ENCODE measurements around the gene ZC3H18.
A peak's percentile ranks its signal among the peaks of the same experiment; 100 is the strongest.

ZC3H18 gene

GRCh38 chr16:88600539-88600896 lies 30.3 kb downstream of the ZC3H18 start:
- Histone ChIP-seq H3K36me3 (replicated peaks in 1 of 2; ENCODE audit: control insufficient read depth in 2 of 2, insufficient read depth in 2 of 2, low read length in 2 of 2) (peaks cover 48 to 83% of the 10 kb centered on the region in 2 donors), H3K18ac (ENCODE audit: low read length) (no peak overlapping the region), H2AK5ac (ENCODE audit: low read depth, low read length) (no peak overlapping the region), H4K8ac (ENCODE audit: low read depth, low read length) (no peak overlapping the region), H3K14ac (ENCODE audit: low read length) (no peak overlapping the region), H4K91ac (ENCODE audit: low read depth, low read length, poor library complexity) (no peak overlapping the region), H3K4me1 (ENCODE audit: control insufficient read depth in 2 of 2, insufficient read depth in 1 of 2, low read depth in 1 of 2, low read length in 2 of 2) (no peaks in the 10 kb centered on the region), H3K4me3 (ENCODE audit: low read length in 2 of 2) (no peak overlapping the region), H3K4ac (ENCODE audit: low read length) (no peak overlapping the region), H3K23ac (ENCODE audit: low read depth, low read length, poor library complexity) (no peak overlapping the region), H2AFZ (ENCODE audit: low read length) (no peak overlapping the region), H3K79me1 (ENCODE audit: low read depth, low read length) (peaks cover 9% of the 10 kb centered on the region), H3K27ac (replicated peaks; ENCODE audit: low read length) (no peak overlapping the region), H2BK120ac (ENCODE audit: low read depth, low read length) (no peak overlapping the region), H2BK12ac (ENCODE audit: low read length) (no peak overlapping the region), H2BK5ac (ENCODE audit: low read length) (no peak overlapping the region), H3K9ac (ENCODE audit: low read depth, low read length, poor library complexity) (no peak overlapping the region), H3K9me3 (replicated peaks in 1 of 2; ENCODE audit: control insufficient read depth in 2 of 2, insufficient read depth in 1 of 2, low read depth in 1 of 2, low read length in 2 of 2) (peaks cover 0 to 5% of the 10 kb centered on the region in 2 donors), H3K4me2 (ENCODE audit: insufficient read depth, low read length, poor library complexity, severe bottlenecking) (no peak overlapping the region), H3K27me3 (ENCODE audit: control insufficient read depth in 3 of 3, insufficient read depth in 3 of 3, low read depth in 1 of 3, low read length in 3 of 3) (no peaks in the 10 kb centered on the region), H2BK15ac (ENCODE audit: low read length) (no peak overlapping the region)
- DNase-seq (ENCODE audit: low spot score), result no peak
- WGBS, 2 donors (ENCODE audit: extremely low coverage in 2 of 2, insufficient read length in 2 of 2, insufficient replicate concordance in 1 of 2), result no CpG with 5 or more reads among the region's 6 CpGs

DNA sequence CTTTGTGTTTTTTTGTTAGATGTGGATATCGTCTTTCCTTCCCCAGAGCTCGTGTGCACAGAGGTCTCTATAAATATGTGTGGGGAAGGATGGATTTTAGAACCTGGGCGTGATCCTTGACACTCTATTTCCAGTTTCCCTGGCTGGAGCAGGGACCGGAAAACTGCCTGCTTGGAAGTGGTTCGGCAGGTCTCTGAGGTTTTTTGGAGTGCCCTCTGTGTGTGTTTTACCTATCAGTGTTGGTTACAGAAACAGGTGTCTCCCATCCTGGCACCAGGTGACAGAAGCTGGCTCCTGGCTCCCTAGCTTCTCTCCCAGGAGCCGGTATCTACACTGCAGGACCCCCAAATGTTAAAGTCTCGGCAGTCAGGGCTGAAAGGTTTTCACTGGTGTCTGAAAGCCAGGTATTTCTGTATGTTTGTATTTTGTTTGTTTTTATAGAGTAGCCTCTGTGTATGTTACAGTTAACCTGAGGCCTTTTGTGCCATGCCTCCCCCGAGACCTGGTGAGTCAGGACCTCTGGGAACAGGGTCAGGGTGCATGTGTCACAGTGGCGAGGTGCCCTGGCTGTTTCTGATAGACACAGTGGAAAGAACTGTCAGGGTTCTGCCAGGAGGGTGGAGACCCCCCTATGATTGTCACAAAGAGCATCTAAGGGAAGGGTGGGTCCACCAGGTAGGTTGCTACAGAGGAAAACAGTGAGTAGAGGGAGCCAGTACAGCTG lies 31.3 kb downstream of the ZC3H18 start:
- H3K14ac ChIP-seq (ENCODE audit: low read length), result no peak overlapping the region
- H3K79me1 ChIP-seq (ENCODE audit: low read depth, low read length), result peaks cover 9% of the 10 kb centered on the region
- no peak for DNase-seq (ENCODE audit: low spot score)
- H3K18ac ChIP-seq (ENCODE audit: low read length), result no peak overlapping the region
- peak overlapping the region; percentile 83 for H3K23ac ChIP-seq (ENCODE audit: low read depth, low read length, poor library complexity)
- H2AK5ac ChIP-seq (ENCODE audit: low read depth, low read length), result peak overlapping the region; percentile 7
- H3K27ac ChIP-seq (replicated peaks; ENCODE audit: low read length), result no peak overlapping the region
- H3K9me3 ChIP-seq (replicated peaks in 1 of 2; ENCODE audit: control insufficient read depth in 2 of 2, insufficient read depth in 1 of 2, low read depth in 1 of 2, low read length in 2 of 2), result peaks cover 0 to 5% of the 10 kb centered on the region in 2 donors
- no peak overlapping the region for H2BK15ac ChIP-seq (ENCODE audit: low read length)
- H2BK120ac ChIP-seq (ENCODE audit: low read depth, low read length), result no peak overlapping the region
- H3K9ac ChIP-seq (ENCODE audit: low read depth, low read length, poor library complexity), result no peak overlapping the region
- no peak overlapping the region for H4K91ac ChIP-seq (ENCODE audit: low read depth, low read length, poor library complexity)
- no peak overlapping the region for H3K4ac ChIP-seq (ENCODE audit: low read length)
- H3K27me3 ChIP-seq (ENCODE audit: control insufficient read depth in 3 of 3, insufficient read depth in 3 of 3, low read depth in 1 of 3, low read length in 3 of 3), result no peaks in the 10 kb centered on the region
- H3K4me3 ChIP-seq (ENCODE audit: low read length in 2 of 2), result no peak overlapping the region
- WGBS, 2 donors (ENCODE audit: extremely low coverage in 2 of 2, insufficient read length in 2 of 2, insufficient replicate concordance in 1 of 2), result no CpG with 5 or more reads among the region's 9 CpGs
- H2AFZ ChIP-seq (ENCODE audit: low read length), result no peak overlapping the region
- H4K8ac ChIP-seq (ENCODE audit: low read depth, low read length), result no peak overlapping the region
- no peak overlapping the region for H2BK12ac ChIP-seq (ENCODE audit: low read length)
- H3K4me2 ChIP-seq (ENCODE audit: insufficient read depth, low read length, poor library complexity, severe bottlenecking), result no peak overlapping the region
- no peaks in the 10 kb centered on the region for H3K4me1 ChIP-seq (ENCODE audit: control insufficient read depth in 2 of 2, insufficient read depth in 1 of 2, low read depth in 1 of 2, low read length in 2 of 2)
- H2BK5ac ChIP-seq (ENCODE audit: low read length), result peak overlapping the region; percentile 94
- H3K36me3 ChIP-seq (replicated peaks in 1 of 2; ENCODE audit: control insufficient read depth in 2 of 2, insufficient read depth in 2 of 2, low read length in 2 of 2), result peaks cover 56 to 86% of the 10 kb centered on the region in 2 donors

DNA sequence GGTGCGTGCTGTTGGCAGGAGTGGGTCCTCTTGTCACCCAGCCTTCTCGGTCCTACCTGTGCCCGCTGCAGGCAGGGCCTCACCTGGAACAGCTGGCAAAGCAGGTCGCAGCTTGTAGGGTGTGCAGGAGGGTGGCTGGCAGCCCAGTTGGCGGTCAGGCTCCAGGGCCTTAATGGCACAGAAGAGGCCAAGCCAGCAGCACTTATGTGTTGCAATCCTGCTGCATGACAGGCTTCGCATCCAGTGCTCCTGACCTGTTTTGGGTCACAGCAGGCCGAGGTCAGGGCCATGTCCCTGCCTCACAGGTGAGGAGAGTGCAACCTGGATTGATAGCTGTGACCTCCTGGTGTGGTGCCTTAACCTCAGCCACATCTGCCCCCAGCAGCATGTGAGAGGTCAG lies 31.9 kb downstream of the ZC3H18 start:
- Histone ChIP-seq H2BK5ac (ENCODE audit: low read length) (peak overlapping the region; percentile 94), H2BK12ac (ENCODE audit: low read length) (no peak overlapping the region), H4K8ac (ENCODE audit: low read depth, low read length) (no peak overlapping the region), H3K23ac (ENCODE audit: low read depth, low read length, poor library complexity) (peak overlapping the region; percentile 83), H3K4me1 (ENCODE audit: control insufficient read depth in 2 of 2, insufficient read depth in 1 of 2, low read depth in 1 of 2, low read length in 2 of 2) (no peaks in the 10 kb centered on the region), H3K27ac (replicated peaks; ENCODE audit: low read length) (no peak overlapping the region), H4K91ac (ENCODE audit: low read depth, low read length, poor library complexity) (no peak overlapping the region), H2AFZ (ENCODE audit: low read length) (no peak overlapping the region), H2BK15ac (ENCODE audit: low read length) (no peak overlapping the region), H3K27me3 (ENCODE audit: control insufficient read depth in 3 of 3, insufficient read depth in 3 of 3, low read depth in 1 of 3, low read length in 3 of 3) (no peaks in the 10 kb centered on the region), H3K14ac (ENCODE audit: low read length) (no peak overlapping the region), H3K4ac (ENCODE audit: low read length) (no peak overlapping the region), H3K4me2 (ENCODE audit: insufficient read depth, low read length, poor library complexity, severe bottlenecking) (no peak overlapping the region), H3K9ac (ENCODE audit: low read depth, low read length, poor library complexity) (no peak overlapping the region), H3K18ac (ENCODE audit: low read length) (no peak overlapping the region), H3K9me3 (replicated peaks in 1 of 2; ENCODE audit: control insufficient read depth in 2 of 2, insufficient read depth in 1 of 2, low read depth in 1 of 2, low read length in 2 of 2) (peaks cover 0 to 5% of the 10 kb centered on the region in 2 donors), H2BK120ac (ENCODE audit: low read depth, low read length) (no peak overlapping the region), H3K4me3 (ENCODE audit: low read length in 2 of 2) (peak overlapping the region in 1 of 2 donors; percentile 42), H2AK5ac (ENCODE audit: low read depth, low read length) (no peak overlapping the region), H3K36me3 (replicated peaks in 1 of 2; ENCODE audit: control insufficient read depth in 2 of 2, insufficient read depth in 2 of 2, low read length in 2 of 2) (peaks cover 61 to 93% of the 10 kb centered on the region in 2 donors), H3K79me1 (ENCODE audit: low read depth, low read length) (peaks cover 9% of the 10 kb centered on the region)
- DNase-seq (ENCODE audit: low spot score), result no peak
- no CpG with 5 or more reads among the region's 7 CpGs for WGBS, 2 donors (ENCODE audit: extremely low coverage in 2 of 2, insufficient read length in 2 of 2, insufficient replicate concordance in 1 of 2)

- no CpG with 5 or more reads among the region's 20 CpGs for WGBS, 2 donors (ENCODE audit: extremely low coverage in 2 of 2, insufficient read length in 2 of 2, insufficient replicate concordance in 1 of 2)
- H3K18ac ChIP-seq (ENCODE audit: low read length), result no peak overlapping the region
Observed at GRCh38 chr16:88605186-88606147, 35.3 kb downstream of the ZC3H18 start.

More at GRCh38 chr16:88605186-88606147, 35.3 kb downstream of the ZC3H18 start:
- H2AFZ ChIP-seq (ENCODE audit: low read length), result no peak overlapping the region
- H3K27ac ChIP-seq (replicated peaks; ENCODE audit: low read length), result no peak overlapping the region
- H3K4ac ChIP-seq (ENCODE audit: low read length), result no peak overlapping the region
- no peak overlapping the region for H3K4me2 ChIP-seq (ENCODE audit: insufficient read depth, low read length, poor library complexity, severe bottlenecking)
- H2BK120ac ChIP-seq (ENCODE audit: low read depth, low read length), result no peak overlapping the region
- no peak overlapping the region for H2BK12ac ChIP-seq (ENCODE audit: low read length)
- no peak overlapping the region for H4K8ac ChIP-seq (ENCODE audit: low read depth, low read length)
- H3K14ac ChIP-seq (ENCODE audit: low read length), result no peak overlapping the region
- H3K9me3 ChIP-seq (replicated peaks in 1 of 2; ENCODE audit: control insufficient read depth in 2 of 2, insufficient read depth in 1 of 2, low read depth in 1 of 2, low read length in 2 of 2), result peaks cover 0 to 5% of the 10 kb centered on the region in 2 donors
- peaks cover 0 to 1% (median 0%) of the 10 kb centered on the region in 3 experiments for H3K27me3 ChIP-seq (ENCODE audit: control insufficient read depth in 3 of 3, insufficient read depth in 3 of 3, low read depth in 1 of 3, low read length in 3 of 3)
- H3K23ac ChIP-seq (ENCODE audit: low read depth, low read length, poor library complexity), result peak overlapping the region; percentile 65
- no peaks in the 10 kb centered on the region for H3K4me1 ChIP-seq (ENCODE audit: control insufficient read depth in 2 of 2, insufficient read depth in 1 of 2, low read depth in 1 of 2, low read length in 2 of 2)
- H2BK15ac ChIP-seq (ENCODE audit: low read length), result no peak overlapping the region
- H2BK5ac ChIP-seq (ENCODE audit: low read length), result no peak overlapping the region
- peaks cover 4% of the 10 kb centered on the region for H3K79me1 ChIP-seq (ENCODE audit: low read depth, low read length)
- no peak overlapping the region for H3K4me3 ChIP-seq (ENCODE audit: low read length in 2 of 2)
- H3K36me3 ChIP-seq (replicated peaks in 1 of 2; ENCODE audit: control insufficient read depth in 2 of 2, insufficient read depth in 2 of 2, low read length in 2 of 2), result peaks cover 49 to 92% of the 10 kb centered on the region in 2 donors
- H2AK5ac ChIP-seq (ENCODE audit: low read depth, low read length), result no peak overlapping the region
- DNase-seq (ENCODE audit: low spot score), result no peak
- H3K9ac ChIP-seq (ENCODE audit: low read depth, low read length, poor library complexity), result no peak overlapping the region
- H4K91ac ChIP-seq (ENCODE audit: low read depth, low read length, poor library complexity), result no peak overlapping the region

All from neuronal stem cell (in vitro differentiated cells).